ENCODE data around the gene NR1H3. TPM values are rescaled to one million over a fixed set of nuclear protein-coding genes. Genes with fewer than 3 reads are reported as not detected.

NR1H3 gene
- total RNA-seq, 2 experiments from 2014 or later = 6.2 to 14.7 TPM

- intact Hi-C loops (cut with micrococcal nuclease; ENCODE audit: unreplicated experiment) = no loop called here
- no TSS peak for BruUV-seq (replicated peaks)
Observed at GRCh38 chr11:47295385-47295784, 37.6 kb downstream of the NR1H3 start.

DNA sequence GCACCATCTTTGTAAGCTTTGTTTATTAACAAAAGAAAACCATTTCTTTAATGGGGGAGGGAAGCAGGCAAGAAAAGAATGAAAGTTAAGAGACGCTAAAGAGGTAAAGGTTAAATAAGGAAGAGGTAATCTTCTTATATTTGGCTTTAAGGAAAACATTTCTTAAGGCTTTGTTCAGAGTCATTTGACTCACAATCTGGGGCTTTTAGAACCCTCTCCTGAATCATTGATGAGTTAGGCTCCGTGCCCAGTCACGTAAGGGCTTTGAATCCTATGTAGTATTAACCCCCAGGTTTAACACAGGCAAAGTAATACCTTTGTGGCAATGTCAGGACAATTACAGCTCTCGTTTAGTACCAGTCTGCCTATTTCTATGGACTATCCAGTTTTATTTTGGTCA, 38.2 kb downstream of the NR1H3 start:
- TF ChIP-seq CTCF (conservative IDR thresholded peaks at IDR 0.05; ENCODE audit: low read length) (no peak), EZH2phosphoT487 (IDR thresholded peaks at IDR 0.05; ENCODE audit: borderline replicate concordance, low read depth, low read length) (no peak)
- H4K20me1 ChIP-seq (ENCODE audit: insufficient read depth, low read length) = no peaks in the 10 kb centered on the region
- no peaks in the 10 kb centered on the region for H3K4me1 ChIP-seq (ENCODE audit: insufficient read depth, low read length, poor library complexity, severe bottlenecking)
- no peak overlapping the region for H3K4me3 ChIP-seq (ENCODE audit: low read depth, low read length, poor library complexity, severe bottlenecking)
- H2AFZ ChIP-seq (ENCODE audit: low read length) = no peak overlapping the region
- H3K4me2 ChIP-seq (ENCODE audit: low read length) = no peak overlapping the region
- no peaks in the 10 kb centered on the region for H3K79me2 ChIP-seq (ENCODE audit: insufficient read depth, low read depth, low read length)
- no peak for DNase-seq (ENCODE audit: low spot score)
- BruUV-seq (replicated peaks) = no TSS peak
- no peak overlapping the region for H3K27ac ChIP-seq (ENCODE audit: low read depth, low read length, poor library complexity, severe bottlenecking)
- ChIA-PET CTCF (ENCODE audit: unreplicated experiment) (no interaction called here), POLR2A (interaction anchor here (1.0 kb wide), 1 partner anchor 8 kb away, joined by 4 read pairs; no protein-coding TSS in a partner anchor)
- peaks cover 88% of the 10 kb centered on the region for H3K36me3 ChIP-seq (ENCODE audit: insufficient read depth, low read length)
- intact Hi-C loops (cut with micrococcal nuclease; ENCODE audit: unreplicated experiment) = no loop called here
- H3K9me3 ChIP-seq (ENCODE audit: low read length) = peaks cover 7% of the 10 kb centered on the region; the same call in 1 of the 2 replicates
- H3K9me2 ChIP-seq (ENCODE audit: insufficient read depth, low read length) = no peaks in the 10 kb centered on the region

More at GRCh38 chr11:47295385-47295784, 37.6 kb downstream of the NR1H3 start:
- peaks cover 7% of the 10 kb centered on the region; the same call in 1 of the 2 replicates for H3K9me3 ChIP-seq (ENCODE audit: low read length)
- H3K4me1 ChIP-seq (ENCODE audit: insufficient read depth, low read length, poor library complexity, severe bottlenecking) = no peaks in the 10 kb centered on the region
- no peaks in the 10 kb centered on the region for H4K20me1 ChIP-seq (ENCODE audit: insufficient read depth, low read length)
- no peaks in the 10 kb centered on the region for H3K79me2 ChIP-seq (ENCODE audit: insufficient read depth, low read depth, low read length)
- TF ChIP-seq EZH2phosphoT487 (IDR thresholded peaks at IDR 0.05; ENCODE audit: borderline replicate concordance, low read depth, low read length) (no peak), CTCF (conservative IDR thresholded peaks at IDR 0.05; ENCODE audit: low read length) (no peak)
- H2AFZ ChIP-seq (ENCODE audit: low read length) = no peak overlapping the region
- POLR2A ChIA-PET = interaction anchor here (0.6 to 1.0 kb wide), 2 partner anchors 9 to 388 kb away, joined by 3 to 4 read pairs; no protein-coding TSS in a partner anchor
- DNase-seq (ENCODE audit: low spot score) = no peak
- no peak overlapping the region for H3K4me3 ChIP-seq (ENCODE audit: low read depth, low read length, poor library complexity, severe bottlenecking)
- no peaks in the 10 kb centered on the region for H3K9me2 ChIP-seq (ENCODE audit: insufficient read depth, low read length)
- H3K4me2 ChIP-seq (ENCODE audit: low read length) = no peak overlapping the region
- H3K27ac ChIP-seq (ENCODE audit: low read depth, low read length, poor library complexity, severe bottlenecking) = no peak overlapping the region
- CTCF ChIA-PET (ENCODE audit: unreplicated experiment) = no interaction called here
- H3K36me3 ChIP-seq (ENCODE audit: insufficient read depth, low read length) = peaks cover 88% of the 10 kb centered on the region

- no peaks in the 10 kb centered on the region for H3K4me1 ChIP-seq (ENCODE audit: insufficient read depth, low read length, poor library complexity, severe bottlenecking)
- H3K4me2 ChIP-seq (ENCODE audit: low read length) = no peak overlapping the region
- TF ChIP-seq CTCF (conservative IDR thresholded peaks at IDR 0.05; ENCODE audit: low read length) (no peak), EZH2phosphoT487 (IDR thresholded peaks at IDR 0.05; ENCODE audit: borderline replicate concordance, low read depth, low read length) (no peak)
- no peak overlapping the region for H3K4me3 ChIP-seq (ENCODE audit: low read depth, low read length, poor library complexity, severe bottlenecking)
- ChIA-PET CTCF (ENCODE audit: unreplicated experiment) (no interaction called here), POLR2A (no interaction called here)
- H2AFZ ChIP-seq (ENCODE audit: low read length) = no peak overlapping the region
- no peaks in the 10 kb centered on the region for H3K9me2 ChIP-seq (ENCODE audit: insufficient read depth, low read length)
- peaks cover 89% of the 10 kb centered on the region for H3K36me3 ChIP-seq (ENCODE audit: insufficient read depth, low read length)
- H3K27ac ChIP-seq (ENCODE audit: low read depth, low read length, poor library complexity, severe bottlenecking) = no peak overlapping the region
- H3K79me2 ChIP-seq (ENCODE audit: insufficient read depth, low read depth, low read length) = 0 out of 2 replicates have a peak, but pooled peaks cover 4% of the 10 kb centered on the region
- intact Hi-C loops (cut with micrococcal nuclease; ENCODE audit: unreplicated experiment) = no loop called here
- DNase-seq (ENCODE audit: low spot score) = no peak
- no peaks in the 10 kb centered on the region for H4K20me1 ChIP-seq (ENCODE audit: insufficient read depth, low read length)
- peaks cover 21% of the 10 kb centered on the region for H3K9me3 ChIP-seq (ENCODE audit: low read length)
- TSS peak; percentile 40 for BruUV-seq (replicated peaks)
Observed at GRCh38 chr11:47299078-47299477, 41.3 kb downstream of the NR1H3 start.

Data from OCI-LY7 (cell line).